ENCODE measurements around the gene NLRC5.

The NLRC5 gene

DNA sequence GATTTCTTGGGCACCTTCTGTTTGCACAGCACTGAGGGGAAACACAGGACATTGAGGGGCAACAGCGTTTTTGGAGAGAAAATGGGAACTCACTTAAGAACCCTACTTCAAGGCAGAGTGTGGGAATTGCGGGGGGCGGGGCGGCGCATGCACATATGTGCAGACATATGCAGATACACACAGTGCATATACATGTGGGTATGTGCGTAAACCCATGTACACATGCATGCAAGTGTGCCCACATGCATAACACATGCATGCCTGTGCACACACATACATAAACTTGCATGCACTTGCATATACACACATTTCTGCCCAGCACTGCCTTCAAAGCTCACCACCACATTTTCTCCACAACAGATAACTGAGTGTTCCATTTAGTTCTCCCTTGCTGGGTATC lies 32.4 kb downstream of the NLRC5 start:
- TF ChIP-seq, protein P1, sequence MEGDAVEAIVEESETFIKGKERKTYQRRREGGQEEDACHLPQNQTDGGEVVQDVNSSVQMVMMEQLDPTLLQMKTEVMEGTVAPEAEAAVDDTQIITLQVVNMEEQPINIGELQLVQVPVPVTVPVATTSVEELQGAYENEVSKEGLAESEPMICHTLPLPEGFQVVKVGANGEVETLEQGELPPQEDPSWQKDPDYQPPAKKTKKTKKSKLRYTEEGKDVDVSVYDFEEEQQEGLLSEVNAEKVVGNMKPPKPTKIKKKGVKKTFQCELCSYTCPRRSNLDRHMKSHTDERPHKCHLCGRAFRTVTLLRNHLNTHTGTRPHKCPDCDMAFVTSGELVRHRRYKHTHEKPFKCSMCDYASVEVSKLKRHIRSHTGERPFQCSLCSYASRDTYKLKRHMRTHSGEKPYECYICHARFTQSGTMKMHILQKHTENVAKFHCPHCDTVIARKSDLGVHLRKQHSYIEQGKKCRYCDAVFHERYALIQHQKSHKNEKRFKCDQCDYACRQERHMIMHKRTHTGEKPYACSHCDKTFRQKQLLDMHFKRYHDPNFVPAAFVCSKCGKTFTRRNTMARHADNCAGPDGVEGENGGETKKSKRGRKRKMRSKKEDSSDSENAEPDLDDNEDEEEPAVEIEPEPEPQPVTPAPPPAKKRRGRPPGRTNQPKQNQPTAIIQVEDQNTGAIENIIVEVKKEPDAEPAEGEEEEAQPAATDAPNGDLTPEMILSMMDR (IDR thresholded peaks at IDR 0.05; ENCODE audit: low read depth, low read length) = no peak
- no peak overlapping the region for H3K4me3 ChIP-seq (ENCODE audit: low read depth, low read length)

GRCh38 chr16:57022445-57022844 lies 33.1 kb downstream of the NLRC5 start:
- TF ChIP-seq, protein P1 (IDR thresholded peaks at IDR 0.05; ENCODE audit: low read depth, low read length) = no peak
- H3K4me3 ChIP-seq (ENCODE audit: low read depth, low read length) = no peak overlapping the region

DNA sequence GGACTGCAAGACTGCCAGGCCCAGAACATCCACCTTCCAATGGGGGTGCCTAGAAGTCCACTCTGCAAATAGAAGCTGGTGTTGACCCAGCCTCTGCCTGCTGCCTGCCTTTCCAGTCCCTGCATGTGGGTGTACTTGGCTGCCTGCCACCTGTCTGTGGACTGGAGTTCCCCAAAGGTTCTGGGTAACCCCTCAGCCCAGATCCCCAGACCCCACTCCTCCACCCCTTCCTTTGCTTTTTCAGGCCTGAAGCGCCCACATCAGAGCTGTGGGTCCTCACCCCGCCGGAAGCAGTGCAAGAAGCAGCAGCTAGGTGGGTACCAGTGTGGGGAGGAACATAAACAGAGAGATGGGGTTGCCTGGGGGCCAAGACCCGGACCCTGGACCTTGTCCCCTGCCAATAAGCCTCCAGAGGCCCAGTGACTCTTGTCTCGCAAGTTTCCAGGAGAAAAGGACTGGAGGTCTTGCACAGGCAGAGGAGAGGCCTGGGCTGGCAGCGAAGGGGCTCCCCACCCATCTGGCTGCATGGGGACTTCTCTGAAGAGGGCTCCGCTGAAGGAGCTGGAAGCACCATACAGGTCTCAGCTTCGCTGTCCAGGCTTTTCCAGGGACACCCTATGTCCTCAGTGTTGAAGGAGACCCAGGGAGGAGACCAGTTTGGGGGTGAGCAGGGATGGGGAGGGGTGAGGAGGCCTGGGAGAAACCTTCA lies 34.3 kb downstream of the NLRC5 start:
- TF ChIP-seq, protein P1 (IDR thresholded peaks at IDR 0.05; ENCODE audit: low read depth, low read length) = no peak
- H3K4me3 ChIP-seq (ENCODE audit: low read depth, low read length) = no peak overlapping the region

- H3K4me3 ChIP-seq (ENCODE audit: low read depth, low read length) = no peak overlapping the region
- TF ChIP-seq, protein P1 (IDR thresholded peaks at IDR 0.05; ENCODE audit: low read depth, low read length) = no peak
Observed at GRCh38 chr16:57024894-57025680, 35.7 kb downstream of the NLRC5 start.

DNA sequence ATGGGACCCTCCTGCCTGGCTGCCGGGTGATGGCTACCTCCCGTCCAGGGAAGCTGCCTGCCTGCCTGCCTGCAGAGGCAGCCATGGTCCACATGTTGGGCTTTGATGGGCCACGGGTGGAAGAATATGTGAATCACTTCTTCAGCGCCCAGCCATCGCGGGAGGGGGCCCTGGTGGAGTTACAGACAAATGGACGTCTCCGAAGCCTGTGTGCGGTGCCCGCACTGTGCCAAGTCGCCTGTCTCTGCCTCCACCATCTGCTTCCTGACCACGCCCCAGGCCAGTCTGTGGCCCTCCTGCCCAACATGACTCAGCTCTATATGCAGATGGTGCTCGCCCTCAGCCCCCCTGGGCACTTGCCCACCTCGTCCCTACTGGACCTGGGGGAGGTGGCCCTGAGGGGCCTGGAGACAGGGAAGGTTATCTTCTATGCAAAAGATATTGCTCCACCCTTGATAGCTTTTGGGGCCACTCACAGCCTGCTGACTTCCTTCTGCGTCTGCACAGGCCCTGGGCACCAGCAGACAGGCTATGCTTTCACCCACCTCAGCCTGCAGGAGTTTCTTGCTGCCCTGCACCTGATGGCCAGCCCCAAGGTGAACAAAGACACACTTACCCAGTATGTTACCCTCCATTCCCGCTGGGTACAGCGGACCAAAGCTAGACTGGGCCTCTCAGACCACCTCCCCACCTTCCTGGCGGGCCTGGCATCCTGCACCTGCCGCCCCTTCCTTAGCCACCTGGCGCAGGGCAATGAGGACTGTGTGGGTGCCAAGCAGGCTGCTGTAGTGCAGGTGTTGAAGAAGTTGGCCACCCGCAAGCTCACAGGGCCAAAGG lies 36.8 kb downstream of the NLRC5 start:
- no peak overlapping the region for H3K4me3 ChIP-seq (ENCODE audit: low read depth, low read length)
- TF ChIP-seq, protein P1 (IDR thresholded peaks at IDR 0.05; ENCODE audit: low read depth, low read length) = no peak

GRCh38 chr16:57026778-57027062 lies 37.4 kb downstream of the NLRC5 start:
- no peak overlapping the region for H3K4me3 ChIP-seq (ENCODE audit: low read depth, low read length)
- TF ChIP-seq, protein P1 (IDR thresholded peaks at IDR 0.05; ENCODE audit: low read depth, low read length) = no peak

Data from WI38 (cell line).